SK-N-MC (cell line): ENCODE measurements around the gene ERBIN.

Experiments
- EZH2 ChIP-seq: fragments of 200-600 bp; sonication (generic); IDR thresholded peaks from one replicate; pipeline ENCODE4 v1.6.1; 2017; ENCODE audit warnings: antibody characterized with exemption
- POLR2AphosphoS5 ChIP-seq: IDR thresholded peaks from 2 replicates; pipeline ENCODE4 v1.6.1; 2012; ENCODE audit warnings: mild to moderate bottlenecking, low read depth, low read length, borderline replicate concordance

- no peak for TF ChIP-seq POLR2AphosphoS5
- TF ChIP-seq EZH2, result no peak
Measured at GRCh38 chr5:66066826-66067225, 140.5 kb downstream of the ERBIN start.
